DLD1 (cell line): ENCODE data around the gene GALNT1.

Source experiments
- in situ Hi-C: cut with HindIII; loops from 2 replicates; pipeline ENCODE4 v1.10.0; 2017; ENCODE audit warnings: low sequenced_read_pairs

GALNT1 gene

GRCh38 chr18:35581898-35582641, 530 bp downstream of the GALNT1 start:
- in situ Hi-C loops, result no loop called here

DNA sequence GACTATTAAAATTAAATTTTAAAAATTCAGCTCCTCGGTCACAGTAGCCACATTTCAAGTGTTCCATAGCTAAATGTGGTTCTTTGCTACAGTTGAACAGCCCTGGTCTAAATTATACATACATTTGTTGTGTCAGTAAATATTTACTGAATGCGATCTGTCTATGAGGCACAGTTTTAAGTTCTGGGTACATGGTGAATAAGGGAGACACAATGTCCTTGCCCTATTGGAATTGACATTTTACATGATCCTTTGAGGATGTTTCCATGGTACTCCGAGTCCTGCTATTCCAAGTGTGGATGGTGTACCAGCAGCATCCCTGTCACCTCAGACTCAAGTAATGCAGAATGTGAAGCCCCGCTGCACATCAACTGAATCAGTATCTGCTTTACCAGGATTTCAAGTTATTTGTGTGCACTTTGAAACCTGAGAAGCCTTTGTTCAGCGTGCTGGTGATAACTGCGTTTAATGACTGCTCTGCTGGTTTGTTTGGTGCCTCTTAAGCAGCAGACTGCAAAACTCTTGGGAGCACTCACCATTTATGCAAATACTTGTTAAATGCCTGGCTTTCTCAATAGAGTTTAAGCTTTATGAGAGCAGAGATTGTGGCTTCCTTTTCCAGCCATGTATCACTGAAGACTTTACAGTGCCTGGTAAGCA, 1.5 kb downstream of the GALNT1 start:
- in situ Hi-C loops, result no loop called here

- in situ Hi-C loops, result no loop called here
These were observed 3.2 kb downstream of the GALNT1 start for GRCh38 chr18:35584735-35585134.

- in situ Hi-C loops, result no loop called here
These were observed 4.1 kb downstream of the GALNT1 start for GRCh38 chr18:35585608-35586007.

DNA sequence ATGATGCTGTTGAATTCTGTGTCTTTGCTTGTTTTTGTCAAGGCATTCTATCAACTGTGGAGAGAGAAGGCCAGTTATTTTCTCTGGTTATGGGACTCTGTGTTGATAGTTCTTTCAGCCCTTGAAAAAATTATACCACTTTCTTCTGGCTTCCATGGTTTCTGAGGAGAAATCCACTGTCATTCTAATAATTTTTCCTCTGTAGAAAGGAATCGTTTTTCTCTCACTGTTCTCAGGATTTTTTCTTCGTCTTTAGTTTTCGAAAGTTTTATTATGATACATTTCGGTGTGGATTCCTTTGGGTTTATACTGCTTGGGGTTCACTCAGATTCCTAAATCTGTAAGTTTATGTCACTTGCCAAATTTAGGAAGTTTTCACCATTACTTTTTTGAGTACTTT, 6.6 kb downstream of the GALNT1 start:
- in situ Hi-C loops, result no loop called here

GRCh38 chr18:35588995-35589394, 7.5 kb downstream of the GALNT1 start:
- in situ Hi-C loops, result no loop called here

- in situ Hi-C loops, result no loop called here
These were observed 8.0 kb downstream of the GALNT1 start for GRCh38 chr18:35589546-35589945.

DNA sequence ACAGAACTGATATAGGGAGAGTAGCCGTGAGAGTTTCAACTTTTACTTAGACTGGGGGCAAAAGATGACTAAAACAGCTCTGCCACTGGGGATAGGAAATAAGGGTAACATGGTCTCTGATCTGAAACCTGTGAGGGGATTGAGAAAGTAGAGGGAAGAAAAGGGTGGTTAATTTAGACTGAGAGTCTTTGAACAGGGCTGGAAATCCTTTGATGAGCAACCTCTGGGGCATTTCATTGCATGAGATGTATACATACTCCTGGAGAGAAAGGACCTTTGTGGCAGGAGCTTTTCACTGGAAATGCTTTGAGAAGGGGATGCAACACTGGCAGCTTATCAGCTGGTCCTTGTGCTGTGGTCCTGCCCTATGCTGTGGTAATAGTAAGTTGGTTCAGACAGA, 9.4 kb downstream of the GALNT1 start:
- in situ Hi-C loops, result no loop called here

- in situ Hi-C loops, result no loop called here
These were observed 10.8 kb downstream of the GALNT1 start for GRCh38 chr18:35592298-35592697.

DNA sequence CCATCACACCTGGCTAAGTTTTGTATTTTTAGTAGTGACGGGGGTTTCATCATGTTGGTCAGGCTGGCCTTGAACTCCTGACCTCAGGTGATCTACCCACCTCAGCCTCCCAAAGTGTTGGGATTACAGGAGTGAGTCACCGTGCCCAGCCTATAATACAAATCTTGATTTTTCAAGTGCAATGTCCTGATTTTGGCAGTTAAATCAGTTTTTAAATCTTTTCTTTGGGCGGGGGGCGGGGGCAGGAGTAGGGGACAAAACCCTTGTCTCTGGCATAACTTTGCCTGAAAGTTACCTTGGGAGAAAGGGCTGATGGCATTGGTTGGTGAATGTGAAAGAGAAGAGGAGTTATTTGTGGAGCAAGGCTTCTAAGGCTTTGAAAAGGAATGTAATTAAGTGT, 12.3 kb downstream of the GALNT1 start:
- in situ Hi-C loops, result no loop called here

DNA sequence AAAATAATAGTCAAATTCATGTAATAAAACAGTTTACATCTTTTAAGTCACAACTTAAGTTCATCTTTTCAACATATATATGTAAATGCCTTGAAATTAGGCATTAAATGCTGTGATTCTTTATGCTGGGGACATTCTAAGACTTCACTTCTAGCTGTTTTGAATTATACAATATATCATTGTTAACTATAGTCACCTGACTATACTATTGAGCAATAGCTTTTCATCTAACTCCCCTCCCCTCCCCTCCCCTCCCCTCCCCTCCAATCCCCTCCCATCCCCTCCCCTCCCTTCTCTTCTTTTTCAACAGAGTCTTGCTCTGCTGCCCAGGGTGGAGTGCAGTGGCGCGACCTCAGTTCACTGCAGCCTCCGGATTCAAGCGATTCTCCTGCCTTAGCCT, 16.2 kb downstream of the GALNT1 start:
- in situ Hi-C loops, result no loop called here

DNA sequence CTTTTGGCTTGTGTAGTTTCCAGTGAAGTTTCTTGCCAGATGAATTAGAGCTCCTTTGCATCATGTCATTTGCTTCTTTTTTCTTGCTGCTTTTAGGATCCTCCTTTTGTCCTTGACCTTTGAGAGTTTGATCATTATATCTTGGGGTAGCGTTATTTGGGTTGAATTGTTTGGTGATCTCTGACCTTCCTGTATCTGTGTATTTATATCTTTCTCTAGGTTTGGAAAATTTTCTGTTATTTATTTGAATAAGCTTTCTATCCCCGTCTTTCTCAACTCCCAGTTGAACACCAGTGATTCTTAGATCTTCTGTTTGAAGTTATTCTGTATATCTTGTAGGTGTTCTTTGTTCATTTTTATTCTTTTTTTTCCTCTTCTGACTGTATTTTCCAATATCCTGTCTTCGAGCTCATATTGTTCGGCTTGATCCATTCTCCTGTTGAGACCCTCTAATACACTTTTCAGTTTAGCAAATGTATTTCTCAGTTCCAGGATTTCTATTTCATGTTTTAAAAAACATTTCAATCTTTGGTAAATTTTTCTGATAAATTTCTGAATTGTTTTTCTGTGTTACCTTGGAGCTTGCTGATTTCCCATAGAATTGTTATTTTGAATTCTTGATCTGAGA, 20.8 kb downstream of the GALNT1 start:
- in situ Hi-C loops, result no loop called here

GRCh38 chr18:35603008-35603407, 21.5 kb downstream of the GALNT1 start:
- in situ Hi-C loops, result no loop called here

DNA sequence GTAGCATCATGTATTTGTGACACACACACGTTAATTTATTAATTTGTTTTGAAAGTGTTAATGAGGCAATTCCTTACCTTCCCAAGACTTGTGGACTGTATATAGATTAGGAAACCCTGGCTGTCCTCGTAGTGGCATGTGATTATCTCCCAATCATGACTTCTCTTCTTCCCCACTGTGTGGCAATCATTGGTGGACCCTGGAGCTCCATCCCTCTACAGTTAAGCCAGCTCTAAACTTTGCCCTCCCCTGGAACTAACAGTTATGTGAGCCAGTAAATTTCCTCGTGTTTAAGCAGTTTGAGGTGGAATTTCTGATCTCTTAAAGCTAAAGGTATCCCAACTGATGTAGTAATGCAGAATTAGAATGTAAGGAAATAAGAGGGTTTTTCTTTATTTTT, 22.0 kb downstream of the GALNT1 start:
- in situ Hi-C loops, result no loop called here

GRCh38 chr18:35604369-35604768, 22.8 kb downstream of the GALNT1 start:
- in situ Hi-C loops, result no loop called here

DNA sequence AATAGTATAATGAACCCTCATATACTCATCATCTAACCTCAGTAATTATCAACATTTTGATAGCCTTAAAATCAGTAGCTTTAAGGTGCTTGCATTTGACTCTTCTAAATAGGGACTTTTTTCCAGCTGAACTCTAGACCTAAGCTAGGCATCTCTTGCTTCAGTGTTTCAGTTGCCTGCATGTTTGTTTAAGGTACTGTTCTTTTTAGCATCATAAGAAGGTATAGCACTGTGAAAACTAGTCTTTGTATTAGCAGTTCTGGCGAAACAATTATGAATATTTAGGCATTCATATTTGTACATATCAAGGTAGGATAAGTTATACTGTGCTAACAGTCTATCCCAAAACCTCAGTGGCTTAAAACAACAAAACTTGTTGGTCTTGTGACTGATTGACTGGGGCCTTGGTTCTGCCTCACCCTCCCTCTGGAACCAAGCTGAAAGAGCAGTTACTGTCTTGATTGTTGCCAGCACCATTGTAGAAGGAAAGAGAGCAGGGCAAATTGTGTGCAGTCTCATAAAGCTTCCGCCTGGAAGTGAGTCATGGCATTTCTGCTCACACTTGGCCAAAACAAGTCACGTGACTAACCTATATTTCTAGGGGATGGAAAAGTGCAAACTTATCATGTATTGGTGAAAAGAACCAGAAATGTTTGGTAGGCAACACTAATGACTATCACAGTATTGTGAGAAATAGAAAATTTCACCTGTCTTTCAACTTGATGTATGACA, 24.3 kb downstream of the GALNT1 start:
- in situ Hi-C loops, result no loop called here

DNA sequence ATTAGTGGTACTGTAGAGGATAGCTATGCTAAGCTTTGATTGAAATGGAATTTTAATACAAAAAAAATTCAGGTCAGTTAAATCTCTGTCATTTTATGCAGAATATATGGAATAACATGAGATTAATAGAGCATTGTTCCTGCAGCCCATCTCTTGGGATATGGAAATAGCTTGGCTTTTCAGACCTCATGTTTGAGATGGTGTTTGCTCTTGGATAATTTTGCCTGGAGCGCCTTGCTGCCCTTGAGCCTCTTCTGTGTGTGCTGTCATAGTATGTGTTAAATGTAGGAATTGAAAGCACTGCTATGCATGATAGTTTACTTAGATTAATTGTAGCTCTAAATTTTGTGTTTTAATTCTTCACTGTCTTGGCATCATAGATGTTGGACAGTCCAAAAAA, 27.7 kb downstream of the GALNT1 start:
- in situ Hi-C loops, result no loop called here

- in situ Hi-C loops, result no loop called here
These were observed 28.5 kb downstream of the GALNT1 start for GRCh38 chr18:35610089-35610488.

DNA sequence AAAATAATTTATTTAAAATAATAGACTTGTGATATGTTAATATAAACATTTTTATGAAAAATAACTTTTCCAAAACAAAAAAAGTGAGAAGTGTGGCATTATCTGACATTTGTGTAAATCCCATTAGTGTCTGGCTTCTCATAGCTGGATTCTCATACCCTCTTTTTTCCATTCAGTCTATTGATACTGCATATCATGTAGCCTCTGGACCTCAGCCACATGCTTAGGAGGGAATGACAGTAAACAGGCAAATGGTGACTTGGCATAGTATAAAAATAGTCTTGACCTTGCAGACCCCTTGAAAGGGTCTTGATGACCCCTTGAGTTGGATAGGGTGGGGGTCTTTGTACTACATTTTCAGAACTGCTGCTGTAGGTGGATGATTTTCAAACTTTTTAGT, 29.2 kb downstream of the GALNT1 start:
- in situ Hi-C loops, result no loop called here

GRCh38 chr18:35611518-35611917, 30.0 kb downstream of the GALNT1 start:
- in situ Hi-C loops, result no loop called here

GRCh38 chr18:35616074-35616473, 34.5 kb downstream of the GALNT1 start:
- in situ Hi-C loops, result no loop called here
